ENCODE data around the gene SERPINB6.
"Not testable (repeated sequence)": the region's sequence is repeated elsewhere in the genome, so short reads cannot be mapped to it uniquely, and the experiment has no call there.

SERPINB6 gene

GRCh38 chr6:2971420-2972218, at the start of gene SERPINB6:
Gene SERPINB6, minus strand, starts transcription at chr6:2971567. Its CDS starts 12,235 bp downstream, at chr6:2959332.
- DNase-seq (ENCODE audit: low spot score): peak; percentile 76

- DNase-seq (ENCODE audit: low spot score): no peak
Measured at GRCh38 chr6:3019749-3020320, 48.5 kb upstream of the SERPINB6 start.

DNA sequence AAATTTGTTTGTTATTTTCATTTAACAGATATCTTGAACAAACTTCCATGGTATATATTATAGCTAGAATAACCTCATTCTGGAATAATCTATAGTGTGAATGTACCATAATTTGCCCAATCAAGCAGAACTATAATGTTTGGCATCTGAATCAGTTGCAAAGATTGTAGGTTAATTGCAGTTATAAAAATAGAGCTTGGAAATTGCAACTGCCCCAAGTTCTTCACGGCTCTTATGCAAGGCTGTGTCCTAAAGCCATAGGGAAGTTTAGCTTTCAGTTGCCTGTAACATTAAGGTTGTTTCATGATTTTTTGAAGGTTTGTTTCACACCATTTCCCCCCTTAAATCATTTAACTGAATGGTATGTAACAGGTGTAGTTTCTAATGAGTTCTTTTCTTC, 47.7 kb upstream of the SERPINB6 start:
- no peak for DNase-seq (ENCODE audit: low spot score)

DNA sequence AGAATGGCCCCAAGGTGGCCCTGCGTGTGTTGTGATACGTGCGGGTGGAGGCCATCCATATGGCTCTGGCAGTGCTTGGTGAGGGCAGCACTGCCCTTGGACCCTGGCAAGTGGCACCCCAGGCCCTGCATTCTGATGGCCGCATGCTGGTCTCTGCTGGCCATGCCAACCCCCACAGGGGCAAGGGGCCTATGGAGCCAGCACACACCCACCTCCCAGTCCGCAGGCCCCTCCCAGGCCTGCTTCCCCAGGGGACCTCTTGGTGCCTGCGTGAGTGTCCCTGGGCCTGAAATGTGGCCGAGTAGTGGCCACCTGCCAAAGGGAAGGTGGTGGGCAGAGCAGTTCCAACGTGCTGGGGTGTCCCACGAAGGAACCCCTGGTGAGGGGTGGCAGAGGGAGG, 45.9 kb upstream of the SERPINB6 start:
- no peak for DNase-seq (ENCODE audit: low spot score)

DNA sequence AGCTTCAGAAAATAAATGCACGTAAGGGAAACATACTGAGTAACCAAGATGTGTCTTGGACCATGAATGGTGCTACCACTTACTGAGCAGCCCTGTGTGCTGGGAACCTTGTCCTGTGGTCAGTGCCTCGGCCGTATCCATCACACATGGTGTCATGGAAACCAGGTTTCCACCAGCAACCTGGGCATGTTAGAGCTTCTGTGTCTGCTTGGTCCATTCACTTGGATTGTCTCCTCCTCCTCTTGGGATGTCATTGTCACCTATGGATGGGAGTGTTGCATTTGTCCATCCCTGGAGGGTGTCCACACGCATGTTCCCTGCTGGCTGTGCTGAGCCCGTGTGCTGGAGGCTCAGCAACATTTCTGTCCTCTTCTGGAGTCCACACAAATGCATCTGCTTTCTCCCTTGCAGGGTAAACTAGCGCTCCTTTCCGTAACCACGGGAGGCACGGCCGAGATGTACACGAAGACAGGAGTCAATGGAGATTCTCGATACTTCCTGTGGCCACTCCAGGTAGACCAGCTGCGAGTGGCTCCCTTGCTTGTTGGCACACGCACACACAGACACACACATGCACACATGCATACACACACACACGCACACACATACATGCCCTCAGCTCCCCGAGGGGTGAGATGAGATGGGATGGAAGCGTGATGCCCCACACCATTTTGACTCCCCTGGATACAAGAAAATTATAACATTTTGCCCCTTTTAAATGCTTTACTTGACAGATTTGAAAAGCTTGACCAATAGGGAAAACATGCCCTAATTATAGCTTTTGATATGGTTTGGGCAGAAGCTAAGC, 45.3 kb upstream of the SERPINB6 start:
- no peak for DNase-seq (ENCODE audit: low spot score)

- no peak for DNase-seq (ENCODE audit: low spot score)
Measured at GRCh38 chr6:3015144-3015543, 43.8 kb upstream of the SERPINB6 start.

DNA sequence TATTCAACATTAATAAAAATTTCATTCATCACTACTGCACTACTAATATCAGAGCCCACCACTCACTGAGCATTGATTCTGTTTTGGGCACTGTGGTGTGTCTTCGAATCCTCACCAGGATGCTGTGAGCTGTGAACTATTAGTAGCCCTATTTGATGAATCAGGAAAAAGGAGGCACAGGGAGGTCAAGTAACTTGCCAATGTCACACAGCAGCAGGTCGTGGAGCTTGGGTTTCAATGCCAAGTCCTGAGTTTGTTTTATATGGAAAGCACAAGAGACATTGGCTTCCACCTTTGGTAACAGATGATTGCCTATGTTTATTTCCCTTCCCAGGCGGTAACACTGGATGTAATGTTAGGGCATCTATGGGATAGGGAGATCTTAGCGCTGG, 43.3 kb upstream of the SERPINB6 start:
- DNase-seq (ENCODE audit: low spot score): no peak

GRCh38 chr6:3013901-3014674, 42.7 kb upstream of the SERPINB6 start:
- no peak for DNase-seq (ENCODE audit: low spot score)

DNA sequence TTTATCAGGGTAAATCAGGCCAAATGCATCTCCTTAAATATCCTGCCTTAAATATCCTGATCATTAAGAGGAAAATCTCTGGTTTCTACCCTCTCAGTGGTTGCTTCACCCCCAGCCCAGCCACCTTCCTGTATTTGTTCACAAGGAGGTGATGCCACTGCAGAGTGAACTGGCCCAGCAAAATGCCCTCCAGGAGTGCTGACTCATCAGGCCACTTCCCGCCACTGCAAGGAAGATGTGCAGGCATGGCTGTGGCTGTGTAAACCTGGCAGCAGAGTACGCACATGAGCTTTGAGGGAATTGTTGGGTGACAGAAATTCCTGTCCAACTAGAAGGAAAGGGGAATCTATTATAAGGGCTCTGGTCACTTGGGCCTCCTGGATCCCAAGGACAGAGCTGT, 42.1 kb upstream of the SERPINB6 start:
- DNase-seq (ENCODE audit: low spot score): no peak

GRCh38 chr6:3011592-3011991, 40.2 kb upstream of the SERPINB6 start:
- DNase-seq (ENCODE audit: low spot score): no peak

DNA sequence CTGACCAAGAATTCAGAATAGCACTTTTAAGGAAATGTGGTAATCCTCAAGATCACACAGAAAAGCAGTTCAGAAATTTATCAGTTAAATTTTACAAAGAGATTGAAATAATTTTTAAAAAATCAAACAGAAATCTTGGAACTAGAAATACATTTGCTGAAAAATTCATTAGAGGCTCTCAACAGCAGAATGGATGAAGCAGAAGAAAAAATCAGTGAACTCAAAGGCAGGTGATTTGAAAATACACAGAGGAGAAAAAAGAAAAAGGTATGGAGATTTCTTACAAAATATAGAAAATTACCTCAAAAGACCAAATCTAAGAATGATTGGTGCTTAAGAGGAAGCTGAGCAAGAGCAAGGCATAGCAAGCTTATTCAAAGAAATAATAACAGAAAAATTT, 39.8 kb upstream of the SERPINB6 start:
- no peak for DNase-seq (ENCODE audit: low spot score)

- DNase-seq (ENCODE audit: low spot score): no peak
Measured at GRCh38 chr6:3009930-3010329, 38.6 kb upstream of the SERPINB6 start.

GRCh38 chr6:3008712-3009265, 37.4 kb upstream of the SERPINB6 start:
- not testable (repeated sequence) for DNase-seq (ENCODE audit: low spot score)

DNA sequence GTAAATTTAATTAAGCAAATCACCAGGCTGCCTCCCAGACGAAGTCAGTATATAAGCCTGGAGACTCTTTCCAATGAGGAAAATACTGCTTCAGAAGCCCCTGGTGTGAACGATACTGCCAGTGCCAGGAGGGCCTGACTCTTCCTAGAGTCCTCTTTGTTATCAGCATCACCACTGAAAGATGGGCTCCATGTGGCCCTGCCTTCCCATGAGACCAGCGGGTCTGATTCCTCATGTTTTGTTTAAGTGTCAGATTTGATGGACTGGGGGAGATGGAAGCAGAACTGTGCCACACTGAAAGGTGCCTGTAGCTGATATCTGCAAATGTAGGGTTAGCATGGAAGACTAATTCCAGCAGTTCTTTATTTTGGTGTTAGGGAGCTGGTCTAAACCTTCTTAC, 36.2 kb upstream of the SERPINB6 start:
- no peak for DNase-seq (ENCODE audit: low spot score)

DNA sequence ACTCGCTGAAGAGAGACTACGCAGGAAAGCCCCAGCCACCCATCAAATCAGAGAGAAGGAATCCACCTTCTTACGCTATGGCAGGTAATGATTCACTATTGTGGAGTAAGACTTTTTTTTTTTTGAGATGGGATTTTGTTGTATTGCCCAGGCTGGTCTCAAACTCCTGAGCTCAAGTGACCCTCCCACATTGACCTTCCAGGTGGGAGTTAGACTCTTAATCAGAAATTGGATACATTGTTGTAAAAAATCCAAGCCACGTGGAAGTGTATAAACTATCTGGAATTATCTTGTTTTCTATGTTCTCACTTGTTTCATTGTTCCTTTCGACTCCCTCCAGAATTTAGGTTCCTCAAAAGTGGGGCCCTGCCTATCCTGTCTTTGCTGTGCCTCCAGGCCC, 35.1 kb upstream of the SERPINB6 start:
- no peak for DNase-seq (ENCODE audit: low spot score)

DNA sequence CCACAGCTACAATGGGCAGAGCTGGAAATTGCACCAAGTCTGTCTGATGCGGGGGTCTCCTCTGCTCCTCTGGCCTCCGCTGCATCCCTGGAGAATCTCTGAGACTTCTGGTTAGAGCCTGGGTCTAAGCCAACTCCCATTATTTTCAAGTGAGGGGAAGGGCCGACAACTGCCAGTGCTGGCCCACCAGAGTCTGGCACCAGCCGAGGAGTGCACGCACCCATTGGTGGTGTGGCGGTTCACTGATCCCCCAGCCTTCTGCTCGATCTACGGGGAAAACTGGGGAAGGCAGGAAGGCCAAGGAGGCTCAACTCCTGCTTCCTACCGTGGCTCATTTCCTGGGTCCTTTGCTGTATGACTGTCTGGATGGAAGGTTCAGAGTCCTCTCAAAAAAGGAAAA, 34.5 kb upstream of the SERPINB6 start:
- no peak for DNase-seq (ENCODE audit: low spot score)

DNA sequence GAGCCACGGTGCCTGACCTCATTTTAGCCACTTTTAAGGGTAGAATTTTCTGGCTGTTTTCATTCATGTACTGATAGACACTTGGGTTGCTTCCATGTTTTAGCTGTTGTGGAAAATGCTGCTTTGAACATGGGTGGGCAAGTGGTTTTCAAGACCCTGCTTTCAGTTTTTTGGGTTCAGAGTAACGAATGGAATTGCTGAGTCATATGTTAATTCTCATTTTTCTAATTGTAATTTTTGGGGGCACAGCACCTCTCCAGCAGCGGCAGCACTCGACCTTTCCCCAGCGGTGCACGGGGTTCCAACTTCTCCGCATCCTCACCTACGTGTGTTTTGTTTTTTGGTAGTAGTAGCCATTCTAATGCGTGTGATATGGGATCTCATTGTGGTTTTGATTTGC, 33.7 kb upstream of the SERPINB6 start:
- no peak for DNase-seq (ENCODE audit: low spot score)

GRCh38 chr6:3003226-3003625, 31.9 kb upstream of the SERPINB6 start:
- DNase-seq (ENCODE audit: low spot score): not testable (repeated sequence)

GRCh38 chr6:3001773-3002293, 30.5 kb upstream of the SERPINB6 start:
- DNase-seq (ENCODE audit: low spot score): peak; percentile 72

GRCh38 chr6:3001146-3001772, 29.9 kb upstream of the SERPINB6 start:
- no peak for DNase-seq (ENCODE audit: low spot score)
